NB4 (cell line): ENCODE data around the gene XDH.

Source experiments
- POLR2A ChIP-seq: IDR thresholded peaks from 2 replicates; pipeline ENCODE4 v1.6.1; 2011; ENCODE audit warnings: mild to moderate bottlenecking; ENCODE audit not compliant: insufficient read length; ENCODE audit errors: extremely low read depth
- TF ChIP-seq, protein P1 (sequence below): IDR thresholded peaks from one replicate; pipeline ENCODE4 v1.5.1; 2012; ENCODE audit warnings: low read depth, low read length

- no peak for TF ChIP-seq POLR2A
- TF ChIP-seq, protein P1, sequence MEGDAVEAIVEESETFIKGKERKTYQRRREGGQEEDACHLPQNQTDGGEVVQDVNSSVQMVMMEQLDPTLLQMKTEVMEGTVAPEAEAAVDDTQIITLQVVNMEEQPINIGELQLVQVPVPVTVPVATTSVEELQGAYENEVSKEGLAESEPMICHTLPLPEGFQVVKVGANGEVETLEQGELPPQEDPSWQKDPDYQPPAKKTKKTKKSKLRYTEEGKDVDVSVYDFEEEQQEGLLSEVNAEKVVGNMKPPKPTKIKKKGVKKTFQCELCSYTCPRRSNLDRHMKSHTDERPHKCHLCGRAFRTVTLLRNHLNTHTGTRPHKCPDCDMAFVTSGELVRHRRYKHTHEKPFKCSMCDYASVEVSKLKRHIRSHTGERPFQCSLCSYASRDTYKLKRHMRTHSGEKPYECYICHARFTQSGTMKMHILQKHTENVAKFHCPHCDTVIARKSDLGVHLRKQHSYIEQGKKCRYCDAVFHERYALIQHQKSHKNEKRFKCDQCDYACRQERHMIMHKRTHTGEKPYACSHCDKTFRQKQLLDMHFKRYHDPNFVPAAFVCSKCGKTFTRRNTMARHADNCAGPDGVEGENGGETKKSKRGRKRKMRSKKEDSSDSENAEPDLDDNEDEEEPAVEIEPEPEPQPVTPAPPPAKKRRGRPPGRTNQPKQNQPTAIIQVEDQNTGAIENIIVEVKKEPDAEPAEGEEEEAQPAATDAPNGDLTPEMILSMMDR: peak; percentile 6
Measured at GRCh38 chr2:31413862-31414550, 536 bp downstream of the XDH start.
